Measurements from ENCODE around the gene PCDH18.

Gene PCDH18, protein sequence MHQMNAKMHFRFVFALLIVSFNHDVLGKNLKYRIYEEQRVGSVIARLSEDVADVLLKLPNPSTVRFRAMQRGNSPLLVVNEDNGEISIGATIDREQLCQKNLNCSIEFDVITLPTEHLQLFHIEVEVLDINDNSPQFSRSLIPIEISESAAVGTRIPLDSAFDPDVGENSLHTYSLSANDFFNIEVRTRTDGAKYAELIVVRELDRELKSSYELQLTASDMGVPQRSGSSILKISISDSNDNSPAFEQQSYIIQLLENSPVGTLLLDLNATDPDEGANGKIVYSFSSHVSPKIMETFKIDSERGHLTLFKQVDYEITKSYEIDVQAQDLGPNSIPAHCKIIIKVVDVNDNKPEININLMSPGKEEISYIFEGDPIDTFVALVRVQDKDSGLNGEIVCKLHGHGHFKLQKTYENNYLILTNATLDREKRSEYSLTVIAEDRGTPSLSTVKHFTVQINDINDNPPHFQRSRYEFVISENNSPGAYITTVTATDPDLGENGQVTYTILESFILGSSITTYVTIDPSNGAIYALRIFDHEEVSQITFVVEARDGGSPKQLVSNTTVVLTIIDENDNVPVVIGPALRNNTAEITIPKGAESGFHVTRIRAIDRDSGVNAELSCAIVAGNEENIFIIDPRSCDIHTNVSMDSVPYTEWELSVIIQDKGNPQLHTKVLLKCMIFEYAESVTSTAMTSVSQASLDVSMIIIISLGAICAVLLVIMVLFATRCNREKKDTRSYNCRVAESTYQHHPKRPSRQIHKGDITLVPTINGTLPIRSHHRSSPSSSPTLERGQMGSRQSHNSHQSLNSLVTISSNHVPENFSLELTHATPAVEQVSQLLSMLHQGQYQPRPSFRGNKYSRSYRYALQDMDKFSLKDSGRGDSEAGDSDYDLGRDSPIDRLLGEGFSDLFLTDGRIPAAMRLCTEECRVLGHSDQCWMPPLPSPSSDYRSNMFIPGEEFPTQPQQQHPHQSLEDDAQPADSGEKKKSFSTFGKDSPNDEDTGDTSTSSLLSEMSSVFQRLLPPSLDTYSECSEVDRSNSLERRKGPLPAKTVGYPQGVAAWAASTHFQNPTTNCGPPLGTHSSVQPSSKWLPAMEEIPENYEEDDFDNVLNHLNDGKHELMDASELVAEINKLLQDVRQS

DNA sequence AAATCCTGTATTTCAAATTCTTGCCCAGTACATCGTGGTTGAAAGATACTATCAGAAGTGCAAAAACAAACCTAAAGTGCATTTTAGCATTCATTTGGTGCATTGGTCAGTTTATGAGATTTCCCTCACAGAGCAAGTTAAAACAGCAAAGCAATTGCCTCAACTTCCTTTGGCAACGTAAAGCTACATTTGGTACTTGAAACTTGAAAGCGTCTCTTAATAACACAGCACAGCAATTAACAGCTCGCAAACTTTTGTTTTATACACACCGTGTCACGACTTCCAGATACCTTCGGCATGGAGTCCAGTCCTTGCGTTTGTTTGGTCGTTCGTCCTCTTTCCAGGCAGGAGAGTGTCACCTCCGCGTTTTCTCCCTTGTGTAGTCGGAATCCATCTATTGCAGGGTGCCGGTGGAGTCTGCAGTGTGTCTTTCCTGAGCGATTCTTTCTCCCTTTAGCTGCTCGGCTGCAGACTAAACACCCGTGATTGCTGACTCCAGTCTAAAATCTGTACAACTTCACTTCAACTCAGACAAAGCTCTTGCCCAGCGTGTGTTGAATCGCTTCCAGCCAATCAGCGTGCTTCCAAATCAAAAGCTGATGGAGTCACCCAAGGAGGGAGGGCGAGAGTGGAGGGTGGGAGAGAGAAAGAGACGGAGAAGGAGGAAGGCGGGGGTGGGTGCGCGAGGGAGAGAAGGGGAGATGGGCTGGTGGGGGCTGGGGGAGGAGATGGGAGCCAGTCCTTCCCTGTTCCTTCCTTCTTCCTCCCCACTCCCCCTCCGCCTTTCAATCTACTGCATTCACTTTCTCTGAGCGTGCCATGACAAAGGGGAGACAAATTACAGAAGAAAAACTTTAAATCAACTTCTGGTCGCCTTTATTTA is at the start of gene PCDH18:
PCDH18 (minus strand) TSS at position 509 of the 883 bp plus-strand sequence; CDS start at position 103, 406 bp downstream.
- peak; percentile 98 for DNase-seq (ENCODE audit: low read depth)
- TF ChIP-seq, protein P1, sequence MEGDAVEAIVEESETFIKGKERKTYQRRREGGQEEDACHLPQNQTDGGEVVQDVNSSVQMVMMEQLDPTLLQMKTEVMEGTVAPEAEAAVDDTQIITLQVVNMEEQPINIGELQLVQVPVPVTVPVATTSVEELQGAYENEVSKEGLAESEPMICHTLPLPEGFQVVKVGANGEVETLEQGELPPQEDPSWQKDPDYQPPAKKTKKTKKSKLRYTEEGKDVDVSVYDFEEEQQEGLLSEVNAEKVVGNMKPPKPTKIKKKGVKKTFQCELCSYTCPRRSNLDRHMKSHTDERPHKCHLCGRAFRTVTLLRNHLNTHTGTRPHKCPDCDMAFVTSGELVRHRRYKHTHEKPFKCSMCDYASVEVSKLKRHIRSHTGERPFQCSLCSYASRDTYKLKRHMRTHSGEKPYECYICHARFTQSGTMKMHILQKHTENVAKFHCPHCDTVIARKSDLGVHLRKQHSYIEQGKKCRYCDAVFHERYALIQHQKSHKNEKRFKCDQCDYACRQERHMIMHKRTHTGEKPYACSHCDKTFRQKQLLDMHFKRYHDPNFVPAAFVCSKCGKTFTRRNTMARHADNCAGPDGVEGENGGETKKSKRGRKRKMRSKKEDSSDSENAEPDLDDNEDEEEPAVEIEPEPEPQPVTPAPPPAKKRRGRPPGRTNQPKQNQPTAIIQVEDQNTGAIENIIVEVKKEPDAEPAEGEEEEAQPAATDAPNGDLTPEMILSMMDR (conservative IDR thresholded peaks at IDR 0.05; ENCODE audit: control insufficient read depth, insufficient read depth, low read depth, low read length) = no peak
- peak within 1 kb of the TSS; percentile 84 for H3K4me3 ChIP-seq (ENCODE audit: control insufficient read depth, low read depth, low read length)

DNA sequence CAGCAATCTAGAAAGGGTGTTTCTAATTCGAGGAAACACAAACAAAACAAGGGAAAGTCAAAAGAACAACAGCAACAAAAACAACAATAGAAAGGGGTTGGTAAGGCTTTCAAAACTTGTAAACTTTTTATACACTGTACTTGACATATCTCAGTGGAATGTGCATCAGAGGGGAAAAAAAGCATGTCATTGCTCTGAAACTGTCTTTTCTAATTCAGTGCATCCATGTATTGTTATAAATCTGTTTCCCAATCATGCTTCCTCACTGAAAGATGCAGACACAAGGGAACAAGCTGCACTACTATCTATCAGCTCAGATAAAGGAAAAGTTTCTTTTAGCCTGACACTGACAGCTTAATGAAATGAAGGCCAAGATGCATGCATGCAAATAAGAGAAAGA is 44.2 kb upstream of the PCDH18 start:
- peak; percentile 8 for DNase-seq (ENCODE audit: low read depth)
- H3K4me3 ChIP-seq (ENCODE audit: control insufficient read depth, low read depth, low read length) = no peak overlapping the region
- TF ChIP-seq, protein P1 (conservative IDR thresholded peaks at IDR 0.05; ENCODE audit: control insufficient read depth, insufficient read depth, low read depth, low read length) = no peak

DNA sequence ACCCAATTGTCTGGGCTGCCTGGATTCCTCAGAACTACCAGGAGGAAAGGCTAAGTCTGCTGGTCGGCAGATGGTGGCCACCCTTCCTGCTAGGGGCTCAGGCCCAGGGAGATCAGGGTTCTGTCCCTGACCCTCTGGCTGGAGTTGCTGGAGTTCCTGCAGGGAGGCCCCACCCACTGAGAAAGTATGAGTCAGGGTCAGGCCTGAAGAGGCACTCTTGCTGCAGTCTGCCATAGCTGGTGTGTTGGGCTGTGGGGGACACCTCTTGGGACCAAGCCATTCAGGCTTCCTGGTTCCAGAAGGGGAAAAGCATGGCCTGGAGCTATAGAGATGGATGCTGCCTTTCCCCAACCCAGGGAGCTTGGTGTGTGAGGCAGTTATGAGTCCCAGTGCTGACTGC is 40.4 kb upstream of the PCDH18 start:
- DNase-seq (ENCODE audit: low read depth) = no peak
- no peak overlapping the region for H3K4me3 ChIP-seq (ENCODE audit: control insufficient read depth, low read depth, low read length)
- TF ChIP-seq, protein P1 (conservative IDR thresholded peaks at IDR 0.05; ENCODE audit: control insufficient read depth, insufficient read depth, low read depth, low read length) = no peak

DNA sequence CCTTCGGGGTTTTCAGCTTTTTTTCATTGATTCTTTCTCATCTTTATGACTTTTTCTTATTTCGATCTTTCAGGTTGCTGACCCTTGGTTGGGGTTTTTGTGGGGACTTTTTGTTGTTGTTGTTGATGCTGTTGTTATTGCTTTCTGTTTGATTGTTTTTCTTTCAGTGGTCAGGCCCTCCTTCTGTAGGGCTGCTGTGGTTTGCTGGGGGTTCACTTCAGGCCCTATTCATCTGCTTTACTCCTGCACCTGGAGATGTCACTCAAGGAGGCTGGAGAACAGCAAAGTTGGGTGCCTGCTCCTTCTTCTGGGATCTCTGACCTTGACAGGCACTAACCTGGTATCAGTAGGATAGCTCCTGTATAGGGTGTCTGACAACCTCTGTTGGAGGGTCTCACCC is 39.9 kb upstream of the PCDH18 start:
- DNase-seq (ENCODE audit: low read depth) = no peak
- no peak overlapping the region for H3K4me3 ChIP-seq (ENCODE audit: control insufficient read depth, low read depth, low read length)
- TF ChIP-seq, protein P1 (conservative IDR thresholded peaks at IDR 0.05; ENCODE audit: control insufficient read depth, insufficient read depth, low read depth, low read length) = no peak

DNA sequence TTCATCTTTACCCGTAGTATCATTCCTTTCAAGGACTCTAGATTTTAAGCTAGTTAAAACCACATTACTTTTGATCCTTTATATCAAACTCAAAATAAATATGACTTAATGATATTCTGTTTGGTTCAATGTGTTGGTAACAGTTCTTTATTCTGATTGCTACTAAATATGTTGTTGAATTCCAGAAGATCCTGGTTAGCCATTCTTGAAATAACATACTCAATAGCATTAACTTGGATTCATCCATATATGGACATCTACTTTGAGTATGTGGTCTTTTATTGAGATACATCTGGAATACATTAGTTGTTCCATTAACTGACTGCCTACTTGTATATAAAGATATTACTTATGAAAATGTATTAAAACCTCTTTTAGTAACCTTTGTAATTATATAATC is 27.5 kb upstream of the PCDH18 start:
- DNase-seq (ENCODE audit: low read depth) = no peak
- H3K4me3 ChIP-seq (ENCODE audit: control insufficient read depth, low read depth, low read length) = no peak overlapping the region
- TF ChIP-seq, protein P1 (conservative IDR thresholded peaks at IDR 0.05; ENCODE audit: control insufficient read depth, insufficient read depth, low read depth, low read length) = no peak
